Measurements from ENCODE around the gene KRT6A. TPM values are rescaled to one million over a fixed set of nuclear protein-coding genes. Genes with fewer than 3 reads are reported as not detected.

Gene KRT6A
- total and polyA plus RNA-seq, 4 experiments from 2014 or later, result not detected

GRCh38 chr12:52534482-52534881, 41.4 kb upstream of the KRT6A start:
- CTCF ChIA-PET (ENCODE audit: partially characterized antibody), result no interaction called here
- POLR2A ChIA-PET (ENCODE audit: partially characterized antibody), result no interaction called here
- intact Hi-C loops (cut with micrococcal nuclease), result no loop called here

GRCh38 chr12:52533686-52534470, 40.8 kb upstream of the KRT6A start:
- H3K4me3 ChIP-seq (ENCODE audit: low read length in 2 of 2), result no peak overlapping the region
- no peaks in the 10 kb centered on the region for H3K36me3 ChIP-seq (ENCODE audit: insufficient read depth, low read length)
- no peaks in the 10 kb centered on the region for H3K4me1 Mint-ChIP-seq
- H3K36me3 Mint-ChIP-seq, result no peaks in the 10 kb centered on the region
- POLR2A ChIA-PET (ENCODE audit: partially characterized antibody), result no interaction called here
- no peak overlapping the region for H3K27ac Mint-ChIP-seq
- H3K27me3 Mint-ChIP-seq, result peaks cover 2 to 11% of the 10 kb centered on the region in 2 donors
- no peaks in the 10 kb centered on the region for H3K9me3 Mint-ChIP-seq
- H3K4me1 ChIP-seq (ENCODE audit: insufficient read depth, low read length), result no peaks in the 10 kb centered on the region
- intact Hi-C loops (cut with micrococcal nuclease), result no loop called here
- H3K9me3 ChIP-seq (ENCODE audit: control insufficient read depth in 1 of 2, low read length in 2 of 2), result no peaks in the 10 kb centered on the region
- no peak for DNase-seq
- no peak overlapping the region for H3K4me3 Mint-ChIP-seq
- H3K27me3 ChIP-seq (ENCODE audit: insufficient read depth, low read length), result no peaks in the 10 kb centered on the region
- CTCF ChIA-PET (ENCODE audit: partially characterized antibody), result no interaction called here
- H3K27ac ChIP-seq (ENCODE audit: low read depth, low read length), result no peak overlapping the region

More at GRCh38 chr12:52534482-52534881, 41.4 kb upstream of the KRT6A start:
- Mint-ChIP-seq H3K4me1 (no peaks in the 10 kb centered on the region), H3K4me3 (no peak overlapping the region), H3K36me3 (no peaks in the 10 kb centered on the region), H3K27me3 (peaks cover 2 to 11% of the 10 kb centered on the region in 2 donors), H3K9me3 (no peaks in the 10 kb centered on the region), H3K27ac (no peak overlapping the region)
- H3K4me3 ChIP-seq (ENCODE audit: low read length in 2 of 2), result no peak overlapping the region
- no peak overlapping the region for H3K27ac ChIP-seq (ENCODE audit: low read depth, low read length)
- no peak for DNase-seq
- no peaks in the 10 kb centered on the region for H3K27me3 ChIP-seq (ENCODE audit: insufficient read depth, low read length)
- H3K36me3 ChIP-seq (ENCODE audit: insufficient read depth, low read length), result no peaks in the 10 kb centered on the region
- H3K4me1 ChIP-seq (ENCODE audit: insufficient read depth, low read length), result no peaks in the 10 kb centered on the region
- no peaks in the 10 kb centered on the region for H3K9me3 ChIP-seq (ENCODE audit: control insufficient read depth in 1 of 2, low read length in 2 of 2)

GRCh38 chr12:52532636-52533035, 39.6 kb upstream of the KRT6A start:
- H3K27ac ChIP-seq (ENCODE audit: low read depth, low read length), result no peak overlapping the region
- H3K4me1 Mint-ChIP-seq, result no peaks in the 10 kb centered on the region
- intact Hi-C loops (cut with micrococcal nuclease), result no loop called here
- CTCF ChIA-PET (ENCODE audit: partially characterized antibody), result no interaction called here
- H3K9me3 Mint-ChIP-seq, result no peaks in the 10 kb centered on the region
- H3K9me3 ChIP-seq (ENCODE audit: control insufficient read depth in 1 of 2, low read length in 2 of 2), result no peaks in the 10 kb centered on the region
- no peak overlapping the region for H3K4me3 ChIP-seq (ENCODE audit: low read length in 2 of 2)
- no peak overlapping the region for H3K27ac Mint-ChIP-seq
- POLR2A ChIA-PET (ENCODE audit: partially characterized antibody), result no interaction called here
- peaks cover 0 to 11% of the 10 kb centered on the region in 2 donors for H3K27me3 Mint-ChIP-seq
- H3K4me1 ChIP-seq (ENCODE audit: insufficient read depth, low read length), result no peaks in the 10 kb centered on the region
- no peaks in the 10 kb centered on the region for H3K36me3 Mint-ChIP-seq
- H3K4me3 Mint-ChIP-seq, result no peak overlapping the region
- no peaks in the 10 kb centered on the region for H3K36me3 ChIP-seq (ENCODE audit: insufficient read depth, low read length)
- H3K27me3 ChIP-seq (ENCODE audit: insufficient read depth, low read length), result no peaks in the 10 kb centered on the region
- DNase-seq, result no peak

- intact Hi-C loops (cut with micrococcal nuclease), result no loop called here
- Mint-ChIP-seq H3K9me3 (no peaks in the 10 kb centered on the region), H3K36me3 (no peaks in the 10 kb centered on the region), H3K4me3 (no peak overlapping the region), H3K27ac (no peak overlapping the region), H3K27me3 (peaks cover 0 to 9% of the 10 kb centered on the region in 2 donors), H3K4me1 (no peaks in the 10 kb centered on the region)
- H3K4me3 ChIP-seq (ENCODE audit: low read length in 2 of 2), result no peak overlapping the region
- no peak for DNase-seq
- no peaks in the 10 kb centered on the region for H3K27me3 ChIP-seq (ENCODE audit: insufficient read depth, low read length)
- CTCF ChIA-PET (ENCODE audit: partially characterized antibody), result no interaction called here
- no peaks in the 10 kb centered on the region for H3K4me1 ChIP-seq (ENCODE audit: insufficient read depth, low read length)
- H3K36me3 ChIP-seq (ENCODE audit: insufficient read depth, low read length), result no peaks in the 10 kb centered on the region
- POLR2A ChIA-PET (ENCODE audit: partially characterized antibody), result no interaction called here
- H3K27ac ChIP-seq (ENCODE audit: low read depth, low read length), result no peak overlapping the region
- no peaks in the 10 kb centered on the region for H3K9me3 ChIP-seq (ENCODE audit: control insufficient read depth in 1 of 2, low read length in 2 of 2)
These were observed 38.7 kb upstream of the KRT6A start for GRCh38 chr12:52531566-52532300.

- H3K9me3 ChIP-seq (ENCODE audit: control insufficient read depth in 1 of 2, low read length in 2 of 2), result no peaks in the 10 kb centered on the region
- H3K4me1 Mint-ChIP-seq, result no peaks in the 10 kb centered on the region
- no peak for DNase-seq
- H3K9me3 Mint-ChIP-seq, result no peaks in the 10 kb centered on the region
- intact Hi-C loops (cut with micrococcal nuclease), result no loop called here
- H3K4me3 ChIP-seq (ENCODE audit: low read length in 2 of 2), result no peak overlapping the region
- no peaks in the 10 kb centered on the region for H3K36me3 Mint-ChIP-seq
- no peaks in the 10 kb centered on the region for H3K27me3 ChIP-seq (ENCODE audit: insufficient read depth, low read length)
- H3K27me3 Mint-ChIP-seq, result peaks cover 0 to 9% of the 10 kb centered on the region in 2 donors
- no peak overlapping the region for H3K4me3 Mint-ChIP-seq
- H3K27ac ChIP-seq (ENCODE audit: low read depth, low read length), result no peak overlapping the region
- no peaks in the 10 kb centered on the region for H3K4me1 ChIP-seq (ENCODE audit: insufficient read depth, low read length)
- ChIA-PET POLR2A (ENCODE audit: partially characterized antibody) (no interaction called here), CTCF (ENCODE audit: partially characterized antibody) (no interaction called here)
- H3K36me3 ChIP-seq (ENCODE audit: insufficient read depth, low read length), result no peaks in the 10 kb centered on the region
- no peak overlapping the region for H3K27ac Mint-ChIP-seq
These were observed 37.8 kb upstream of the KRT6A start for GRCh38 chr12:52530905-52531304.

GRCh38 chr12:52530366-52530765, 37.3 kb upstream of the KRT6A start:
- Histone ChIP-seq H3K27ac (ENCODE audit: low read depth, low read length) (no peak overlapping the region), H3K27me3 (ENCODE audit: insufficient read depth, low read length) (no peaks in the 10 kb centered on the region), H3K36me3 (ENCODE audit: insufficient read depth, low read length) (no peaks in the 10 kb centered on the region), H3K4me1 (ENCODE audit: insufficient read depth, low read length) (no peaks in the 10 kb centered on the region), H3K9me3 (ENCODE audit: control insufficient read depth in 1 of 2, low read length in 2 of 2) (no peaks in the 10 kb centered on the region), H3K4me3 (ENCODE audit: low read length in 2 of 2) (no peak overlapping the region)
- DNase-seq, result no peak
- ChIA-PET POLR2A (ENCODE audit: partially characterized antibody) (no interaction called here), CTCF (ENCODE audit: partially characterized antibody) (no interaction called here)
- H3K9me3 Mint-ChIP-seq, result no peaks in the 10 kb centered on the region
- H3K36me3 Mint-ChIP-seq, result no peaks in the 10 kb centered on the region
- intact Hi-C loops (cut with micrococcal nuclease), result no loop called here
- H3K27ac Mint-ChIP-seq, result no peak overlapping the region
- no peaks in the 10 kb centered on the region for H3K4me1 Mint-ChIP-seq
- H3K27me3 Mint-ChIP-seq, result peaks cover 0 to 9% of the 10 kb centered on the region in 2 donors
- H3K4me3 Mint-ChIP-seq, result no peak overlapping the region

GRCh38 chr12:52529846-52530245, 36.8 kb upstream of the KRT6A start:
- Histone ChIP-seq H3K4me3 (ENCODE audit: low read length in 2 of 2) (no peak overlapping the region), H3K9me3 (ENCODE audit: control insufficient read depth in 1 of 2, low read length in 2 of 2) (no peaks in the 10 kb centered on the region), H3K4me1 (ENCODE audit: insufficient read depth, low read length) (no peaks in the 10 kb centered on the region), H3K27me3 (ENCODE audit: insufficient read depth, low read length) (no peaks in the 10 kb centered on the region), H3K36me3 (ENCODE audit: insufficient read depth, low read length) (no peaks in the 10 kb centered on the region), H3K27ac (ENCODE audit: low read depth, low read length) (no peak overlapping the region)
- H3K9me3 Mint-ChIP-seq, result no peaks in the 10 kb centered on the region
- no peaks in the 10 kb centered on the region for H3K4me1 Mint-ChIP-seq
- intact Hi-C loops (cut with micrococcal nuclease), result no loop called here
- H3K36me3 Mint-ChIP-seq, result no peaks in the 10 kb centered on the region
- ChIA-PET CTCF (ENCODE audit: partially characterized antibody) (no interaction called here), POLR2A (ENCODE audit: partially characterized antibody) (no interaction called here)
- H3K27ac Mint-ChIP-seq, result no peak overlapping the region
- no peak overlapping the region for H3K4me3 Mint-ChIP-seq
- peaks cover 0 to 10% of the 10 kb centered on the region in 2 donors for H3K27me3 Mint-ChIP-seq
- DNase-seq, result no peak

All from CD4-positive, alpha-beta memory T cell (primary cell).